OCI-LY7 (cell line): Measurements from ENCODE around the gene TBX21.

Source experiments
- CTCF ChIP-seq: fragments of 200-600 bp; sonication (generic); conservative IDR thresholded peaks from 2 replicates; pipeline ENCODE4 v1.5.1; 2014; ENCODE audit warnings: mild to moderate bottlenecking, antibody characterized with exemption, low read length, moderate library complexity, mixed read lengths
- EZH2phosphoT487 ChIP-seq: fragments of 200-600 bp; sonication (generic); IDR thresholded peaks from 2 replicates; pipeline ENCODE4 v1.6.1; 2018; ENCODE audit warnings: low read depth, borderline replicate concordance, mild to moderate bottlenecking, mixed run types, antibody characterized with exemption, low read length, moderate library complexity, mixed read lengths

- TF ChIP-seq CTCF (no peak), EZH2phosphoT487 (no peak)
Observed at GRCh38 chr17:47718634-47719405, 14.2 kb upstream of the TBX21 start.
